HEK293 (cell line): ENCODE measurements around the gene LRPPRC.

Experiments
- CTCF ChIA-PET: fragments of 350-600 bp; formaldehyde crosslinking; extraction: SDS; loops from one replicate; lab custom pipeline; 2021; ENCODE audit warnings: antibody characterized with exemption; lab: Yijun Ruan, JAX
- POLR2A ChIA-PET: fragments of 300-600 bp; formaldehyde crosslinking; extraction: SDS; loops from one replicate; lab custom pipeline; 2020; ENCODE audit warnings: antibody characterized with exemption, inconsistent platforms; lab: Yijun Ruan, JAX
- H3K27ac ChIP-seq: fragments of 200-500 bp; sonication (Bioruptor generic); 2 replicates; pipeline ENCODE4 v1.5.1; 2014; ENCODE audit warnings: low read depth, low read length, control low read depth, inconsistent platforms; ENCODE audit errors: extremely low read depth
- H3K36me3 ChIP-seq, 2 experiments: fragments of 200-500 bp in 1 of 2; sonication (Bioruptor generic) in 1 of 2; 1 replicate in 1 of 2; 2 replicates in 1 of 2; pipeline ENCODE4 v1.5.1; 2014 to 2017; ENCODE audit warnings: inconsistent platforms in 2 of 2, low read length in 2 of 2; ENCODE audit not compliant: control insufficient read depth in 2 of 2, insufficient read depth in 1 of 2
- H3K4me1 ChIP-seq: fragments of 200-500 bp; sonication (Bioruptor generic); 2 replicates; pipeline ENCODE4 v1.5.1; 2014; ENCODE audit warnings: mild to moderate bottlenecking, low read length, inconsistent platforms; ENCODE audit not compliant: control insufficient read depth, insufficient read depth
- H3K4me3 ChIP-seq: 2 replicates; pipeline ENCODE4 v1.5.1; 2011; ENCODE audit warnings: low read depth, mild to moderate bottlenecking, control low read depth, low read length, moderate library complexity
- H3K9me3 ChIP-seq: fragments of 200-500 bp; sonication (Bioruptor generic); 2 replicates; pipeline ENCODE4 v1.5.1; 2014; ENCODE audit warnings: low read depth, low read length, inconsistent platforms; ENCODE audit not compliant: control insufficient read depth, insufficient read depth
- BCL11A ChIP-seq: fragments of 450-650 bp; formaldehyde crosslinking; IDR thresholded peaks from 2 replicates; pipeline ENCODE4 v1.5.1; 2016; ENCODE audit warnings: low read depth, missing biosample characterization, missing genetic modification characterization
- HIC1 ChIP-seq: fragments of 450-650 bp; formaldehyde crosslinking; IDR thresholded peaks from 2 replicates; pipeline ENCODE4 v1.5.1; 2016; ENCODE audit warnings: missing biosample characterization, missing genetic modification characterization
- HOXC10 ChIP-seq: sonication (generic); formaldehyde crosslinking; IDR thresholded peaks from 2 replicates; pipeline ENCODE4 v1.8.1; 2023; ENCODE audit warnings: mild to moderate bottlenecking, missing genetic modification reagents
- SCRT1 ChIP-seq: fragments of 450-650 bp; formaldehyde crosslinking; IDR thresholded peaks from 2 replicates; pipeline ENCODE4 v1.5.1; 2016; ENCODE audit warnings: missing biosample characterization, missing genetic modification characterization, borderline replicate concordance
- SCRT2 ChIP-seq: fragments of 450-650 bp; formaldehyde crosslinking; IDR thresholded peaks from 2 replicates; pipeline ENCODE4 v1.5.1; 2016; ENCODE audit warnings: missing biosample characterization, missing genetic modification characterization
- TSHZ1 ChIP-seq: fragments of 450-650 bp; formaldehyde crosslinking; IDR thresholded peaks from 2 replicates; pipeline ENCODE4 v1.5.1; 2016; ENCODE audit warnings: missing biosample characterization, missing genetic modification characterization, borderline replicate concordance
- ZBTB11 ChIP-seq: fragments of 450-650 bp; formaldehyde crosslinking; conservative IDR thresholded peaks from 2 replicates; pipeline ENCODE4 v1.5.1; 2016; ENCODE audit warnings: low read depth, missing biosample characterization, missing genetic modification characterization
- ZBTB26 ChIP-seq: fragments of 450-650 bp; formaldehyde crosslinking; optimal IDR thresholded peaks from 2 replicates; pipeline ENCODE3; 2016; ENCODE audit warnings: missing biosample characterization, mild to moderate bottlenecking, missing genetic modification characterization
- ZFP3 ChIP-seq: fragments of 450-650 bp; formaldehyde crosslinking; IDR thresholded peaks from 2 replicates; pipeline ENCODE4 v1.5.1; 2016; ENCODE audit warnings: low read depth, missing biosample characterization, missing genetic modification characterization
- ZNF341 ChIP-seq: fragments of 450-650 bp; formaldehyde crosslinking; IDR thresholded peaks from 2 replicates; pipeline ENCODE4; 2016; ENCODE audit warnings: low read depth, missing biosample characterization, missing genetic modification characterization
- ZNF514 ChIP-seq: fragments of 450-650 bp; formaldehyde crosslinking; IDR thresholded peaks from 2 replicates; pipeline ENCODE4 v1.5.1; 2016; ENCODE audit warnings: missing biosample characterization, missing genetic modification characterization
- ZNF521 ChIP-seq: fragments of 450-650 bp; formaldehyde crosslinking; IDR thresholded peaks from 2 replicates; pipeline ENCODE4 v1.5.1; 2017; ENCODE audit warnings: missing biosample characterization, mild to moderate bottlenecking, missing genetic modification characterization
- ZNF544 ChIP-seq: fragments of 450-650 bp; formaldehyde crosslinking; IDR thresholded peaks from 2 replicates; pipeline ENCODE4 v1.5.0; 2017; ENCODE audit warnings: missing biosample characterization, missing genetic modification characterization
- ZNF692 ChIP-seq: fragments of 450-650 bp; formaldehyde crosslinking; IDR thresholded peaks from 2 replicates; pipeline ENCODE4 v1.5.1; 2016; ENCODE audit warnings: missing biosample characterization, missing genetic modification characterization
- ZXDB ChIP-seq: fragments of 450-650 bp; formaldehyde crosslinking; IDR thresholded peaks from 2 replicates; pipeline ENCODE4 v1.5.1; 2016; ENCODE audit warnings: missing biosample characterization, missing genetic modification characterization

LRPPRC gene

GRCh38 chr2:44045061-44045460, 49.3 kb upstream of the LRPPRC start:
- no peaks in the 10 kb centered on the region for H3K36me3 ChIP-seq
- ChIA-PET POLR2A (no interaction called here), CTCF (interaction anchor here (0.6 to 2.6 kb wide), 17 partner anchors 9 to 1450 kb away, joined by 3 to 23 read pairs (median 8); no protein-coding TSS in a partner anchor)
- H3K27ac ChIP-seq: no peak overlapping the region
- H3K9me3 ChIP-seq: no peaks in the 10 kb centered on the region
- H3K4me1 ChIP-seq: no peaks in the 10 kb centered on the region
- no peak overlapping the region for H3K4me3 ChIP-seq
- TF ChIP-seq ZNF692 (no peak), ZNF544 (no peak), HIC1 (no peak), TSHZ1 (tag by site-specific recombination) (no peak), ZNF341 (tag by site-specific recombination) (no peak)

- POLR2A ChIA-PET: interaction anchor here (1.0 kb wide), 1 partner anchor 318 kb away, joined by 4 read pairs; the partner anchor contains the start of gene CAMKMT
- Histone ChIP-seq H3K9me3 (no peaks in the 10 kb centered on the region), H3K27ac (no peak overlapping the region), H3K4me3 (no peak overlapping the region), H3K4me1 (no peaks in the 10 kb centered on the region), H3K36me3 (no peaks in the 10 kb centered on the region)
- CTCF ChIA-PET: interaction anchor here (0.5 to 2.6 kb wide), 50 partner anchors 9 to 1451 kb away, joined by 3 to 23 read pairs (median 5); partner anchors contain the start of genes CAMKMT and SLC3A1
- no peak for TF ChIP-seq ZFP3 (tag by site-specific recombination)
- TF ChIP-seq ZXDB (tag by site-specific recombination): peak; percentile 27; the same call in 1 of the 2 replicates
- no peak for TF ChIP-seq HIC1
- no peak for TF ChIP-seq ZBTB11 (tag by site-specific recombination)
- TF ChIP-seq ZNF514: no peak
- TF ChIP-seq ZNF521 (tag by site-specific recombination): no peak
- TF ChIP-seq SCRT1 (tag by site-specific recombination): no peak
- no peak for TF ChIP-seq ZBTB26
- no peak for TF ChIP-seq HOXC10 (CRISPR knock-in tag)
- no peak for TF ChIP-seq BCL11A (tag by site-specific recombination)
- no peak for TF ChIP-seq SCRT2
These were observed 48.5 kb upstream of the LRPPRC start for GRCh38 chr2:44044281-44044720.
